ENCODE results near the gene EXOSC5. TPM values are rescaled to one million over a fixed set of nuclear protein-coding genes. Genes with fewer than 3 reads are reported as not detected.

EXOSC5 gene
- total and polyA plus RNA-seq, 12 donors = 4.2 to 73.7 (median 26.6) TPM

DNA sequence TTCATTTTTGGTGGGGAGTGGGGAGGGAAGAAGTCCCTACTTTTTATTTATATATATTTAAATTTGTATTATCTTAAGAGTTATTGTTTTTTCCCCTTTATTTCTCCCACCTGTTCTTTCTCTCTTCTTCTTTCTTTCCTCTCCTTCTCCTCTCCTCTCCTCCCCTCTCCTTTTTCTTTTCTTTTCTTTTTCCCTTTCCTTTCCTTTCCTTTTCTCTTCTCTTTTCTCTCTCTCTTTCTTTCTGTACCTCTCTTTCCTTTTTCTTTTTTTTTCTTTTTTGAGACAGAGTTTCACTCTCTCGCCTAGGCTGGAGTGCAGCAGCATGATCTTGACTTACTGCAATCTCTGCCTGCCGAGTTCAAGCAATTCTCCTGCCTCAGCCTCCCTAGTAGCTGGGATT is 2.4 kb upstream of the EXOSC5 start:
- no peak overlapping the region for H3K4me3 ChIP-seq
- 80 to 94% (median 88%) methylated on average over 2 of the region's 2 CpGs for WGBS, 4 donors
- peaks cover 20 to 26% of the 10 kb centered on the region in 2 donors for H3K4me1 ChIP-seq (replicated peaks in 1 of 2)
- H3K36me3 ChIP-seq (replicated peaks in 1 of 2) = no peaks in the 10 kb centered on the region
- H3K9me3 ChIP-seq (replicated peaks in 1 of 3) = no peaks in the 10 kb centered on the region
- intact Hi-C loops (cut with DNase I) = no loop called here
- no peak for DNase-seq
- TF ChIP-seq POLR2A (IDR thresholded peaks at IDR 0.05) (no peak), CTCF (IDR thresholded peaks at IDR 0.05) (no peak)
- no peak overlapping the region for H3K27ac ChIP-seq
- no peaks in the 10 kb centered on the region for H3K27me3 ChIP-seq

GRCh38 chr19:41399091-41399490 is 1.9 kb upstream of the EXOSC5 start:
- Histone ChIP-seq H3K4me3 (no peak overlapping the region), H3K27me3 (no peaks in the 10 kb centered on the region), H3K36me3 (replicated peaks in 1 of 2) (no peaks in the 10 kb centered on the region), H3K9me3 (replicated peaks in 1 of 3) (no peaks in the 10 kb centered on the region), H3K4me1 (replicated peaks in 1 of 2) (peaks cover 20 to 26% of the 10 kb centered on the region in 2 donors), H3K27ac (peak overlapping the region in 1 of 5 donors; percentile 3)
- DNase-seq = no peak
- TF ChIP-seq CTCF (IDR thresholded peaks at IDR 0.05) = no peak
- no peak for TF ChIP-seq POLR2A (IDR thresholded peaks at IDR 0.05)
- intact Hi-C loops (cut with DNase I) = no loop called here
- WGBS, 4 donors = 56 to 78% (median 73%) methylated on average over 3 of the region's 3 CpGs

GRCh38 chr19:41398598-41398997 is 1.4 kb upstream of the EXOSC5 start:
- no peaks in the 10 kb centered on the region for H3K36me3 ChIP-seq (replicated peaks in 1 of 2)
- no peaks in the 10 kb centered on the region for H3K9me3 ChIP-seq (replicated peaks in 1 of 3)
- no peak for DNase-seq
- no peaks in the 10 kb centered on the region for H3K27me3 ChIP-seq
- peak overlapping the region in 1 of 5 donors; percentile 3 for H3K27ac ChIP-seq
- H3K4me3 ChIP-seq = peak overlapping the region in 2 of 4 donors; percentile 70 to 95
- H3K4me1 ChIP-seq (replicated peaks in 1 of 2) = peaks cover 20 to 26% of the 10 kb centered on the region in 2 donors
- WGBS, 4 donors = 14 to 48% (median 25%) methylated on average over 3 of the region's 3 CpGs
- intact Hi-C loops (cut with DNase I) = no loop called here
- TF ChIP-seq CTCF (IDR thresholded peaks at IDR 0.05) (no peak), POLR2A (IDR thresholded peaks at IDR 0.05) (no peak)

DNA sequence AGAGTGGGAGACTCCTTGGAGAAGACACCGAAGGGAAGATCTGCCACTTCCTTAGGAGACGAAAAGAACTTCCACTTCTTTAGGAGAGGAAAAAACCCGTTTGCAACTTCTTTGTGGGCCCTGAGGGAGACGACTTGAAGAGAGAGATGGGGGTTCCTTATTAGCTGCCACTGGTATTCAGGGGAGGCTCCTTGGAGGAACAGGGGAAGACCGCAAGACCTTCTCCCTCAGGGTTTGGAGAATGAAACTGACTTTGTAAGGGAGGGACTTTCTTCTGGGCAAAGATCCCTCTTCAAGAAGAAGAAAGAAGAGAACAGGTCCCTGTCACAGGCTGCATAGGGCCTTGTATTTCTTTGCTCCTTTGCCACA is 875 bp upstream of the EXOSC5 start:
- DNase-seq = no peak
- Histone ChIP-seq H3K9me3 (replicated peaks in 1 of 3) (no peaks in the 10 kb centered on the region), H3K27ac (peak overlapping the region in 4 of 5 donors; percentile 68 to 95 (median 88)), H3K36me3 (replicated peaks in 1 of 2) (no peaks in the 10 kb centered on the region), H3K4me3 (peak overlapping the region; percentile 34 to 95 (median 73)), H3K27me3 (no peaks in the 10 kb centered on the region), H3K4me1 (replicated peaks in 1 of 2) (peaks cover 20 to 26% of the 10 kb centered on the region in 2 donors)
- TF ChIP-seq CTCF (IDR thresholded peaks at IDR 0.05) (no peak), POLR2A (IDR thresholded peaks at IDR 0.05) (no peak)
- 0 to 2% (median 0%) methylated on average over 5 of the region's 5 CpGs for WGBS, 4 donors
- intact Hi-C loops (cut with DNase I) = no loop called here
